GDM1 (cell line): ENCODE measurements around the gene CHST4.
A peak's percentile ranks its signal among the peaks of the same experiment; 100 is the strongest.
"Not testable (repeated sequence)": the region's sequence is repeated elsewhere in the genome, so short reads cannot be mapped to it uniquely, and the experiment has no call there.

Source experiments
- DNase-seq: peaks from one replicate; lab custom pipeline; 2025; lab: John Stamatoyannopoulos, UW

Gene CHST4

DNA sequence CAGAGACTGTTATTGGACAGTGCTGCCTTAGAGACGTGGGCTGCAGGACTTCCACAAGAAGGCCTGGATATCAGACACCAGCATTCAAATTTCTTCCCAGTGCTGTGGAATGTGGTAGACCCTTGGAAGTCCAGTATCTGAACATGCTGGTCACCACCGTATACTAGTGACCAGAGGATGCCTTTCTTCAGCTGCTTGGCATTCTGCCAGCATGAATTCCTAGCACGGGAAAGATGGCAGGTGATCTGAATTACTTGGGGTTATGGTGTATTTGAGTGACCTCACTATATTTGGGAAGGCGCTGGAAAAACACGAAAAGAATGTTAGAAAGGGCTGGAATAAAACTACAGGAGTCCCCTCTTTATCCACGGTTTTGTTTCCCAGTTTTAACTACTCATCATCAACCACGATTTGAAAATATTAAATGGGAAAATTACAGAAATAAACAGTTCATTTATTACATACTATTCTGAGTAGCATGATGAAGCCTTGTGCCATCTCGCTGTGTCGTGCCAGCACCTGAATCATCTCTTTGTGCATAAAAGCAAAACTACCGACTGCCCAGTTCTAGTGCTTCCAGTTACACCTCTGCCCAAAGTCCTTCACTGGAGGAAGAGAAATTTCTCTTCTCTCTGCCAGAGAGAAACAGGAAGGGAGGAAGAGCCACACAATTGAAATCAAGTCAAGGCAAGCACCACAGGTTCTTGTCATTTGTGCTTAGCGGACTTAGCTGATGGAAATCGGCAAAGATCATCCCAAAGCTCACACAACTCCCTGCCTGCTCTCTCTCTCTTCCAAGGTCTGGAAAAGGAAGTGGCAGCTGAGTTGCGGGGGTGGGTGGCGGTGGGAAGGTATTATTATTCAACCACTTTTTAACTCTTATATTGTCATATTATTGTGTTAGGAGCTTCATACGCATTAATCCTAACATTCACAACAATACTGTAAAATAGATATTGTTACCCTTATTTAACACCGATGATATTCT, 1.4 kb upstream of the CHST4 start:
- no peak for DNase-seq

DNA sequence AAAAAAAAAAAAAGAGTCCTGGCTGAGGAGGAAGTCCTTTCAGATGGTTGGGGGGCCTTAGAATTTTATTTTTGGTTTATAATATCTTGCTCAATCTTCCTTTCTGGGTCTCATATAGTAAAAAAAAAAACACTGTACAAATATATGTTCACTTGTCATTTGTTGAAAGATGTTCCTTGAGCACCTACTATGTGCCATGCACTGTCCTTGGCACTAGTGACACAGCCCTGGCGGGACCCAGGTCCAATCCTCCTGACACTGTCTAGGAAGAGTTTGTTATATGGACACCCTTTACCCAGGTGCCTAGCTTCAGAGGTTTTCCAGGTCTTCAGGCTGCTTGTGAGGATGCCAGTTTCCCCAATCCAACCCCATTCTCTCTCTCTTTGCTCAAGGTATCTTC, 2.0 kb downstream of the CHST4 start:
- DNase-seq, result no peak

DNA sequence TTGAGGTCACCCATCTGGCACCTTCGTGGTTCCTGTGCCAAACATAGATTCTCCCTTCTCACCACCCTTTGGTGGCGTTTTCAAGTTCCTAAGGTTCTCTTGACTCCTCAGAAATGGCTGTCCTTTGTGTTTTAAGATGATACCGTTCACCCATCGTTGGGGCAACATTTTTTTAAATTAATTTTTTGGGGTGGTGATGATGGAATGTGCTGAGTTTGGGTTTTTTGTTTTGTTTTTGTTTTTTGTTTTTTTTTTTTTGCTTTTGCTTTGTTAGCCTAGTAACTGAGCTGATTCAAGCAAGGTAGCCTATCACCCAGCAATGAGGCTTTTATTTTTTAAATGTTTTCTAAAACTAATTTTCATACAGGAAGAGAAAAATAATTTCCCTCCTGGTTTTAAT, 2.6 kb downstream of the CHST4 start:
- no peak for DNase-seq

DNA sequence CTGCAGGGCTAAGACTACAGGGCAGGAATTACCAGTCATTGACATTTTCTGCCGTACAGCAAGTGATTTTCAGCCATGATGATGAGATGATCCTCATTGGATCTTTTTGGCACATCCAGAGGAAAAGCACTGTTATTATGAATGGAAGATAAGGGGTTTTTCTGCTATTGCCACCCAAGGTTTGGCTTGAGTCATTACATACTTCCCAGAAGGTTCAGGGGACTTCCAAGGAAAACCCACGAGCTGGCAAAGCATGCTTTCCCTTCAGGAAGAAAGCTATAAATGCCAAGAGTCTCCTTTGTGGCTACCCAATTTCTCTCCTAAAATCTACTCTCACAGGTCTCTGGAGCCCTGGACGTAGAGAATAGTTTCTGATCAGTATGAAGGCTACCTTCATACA, 6.1 kb downstream of the CHST4 start:
- no peak for DNase-seq

DNA sequence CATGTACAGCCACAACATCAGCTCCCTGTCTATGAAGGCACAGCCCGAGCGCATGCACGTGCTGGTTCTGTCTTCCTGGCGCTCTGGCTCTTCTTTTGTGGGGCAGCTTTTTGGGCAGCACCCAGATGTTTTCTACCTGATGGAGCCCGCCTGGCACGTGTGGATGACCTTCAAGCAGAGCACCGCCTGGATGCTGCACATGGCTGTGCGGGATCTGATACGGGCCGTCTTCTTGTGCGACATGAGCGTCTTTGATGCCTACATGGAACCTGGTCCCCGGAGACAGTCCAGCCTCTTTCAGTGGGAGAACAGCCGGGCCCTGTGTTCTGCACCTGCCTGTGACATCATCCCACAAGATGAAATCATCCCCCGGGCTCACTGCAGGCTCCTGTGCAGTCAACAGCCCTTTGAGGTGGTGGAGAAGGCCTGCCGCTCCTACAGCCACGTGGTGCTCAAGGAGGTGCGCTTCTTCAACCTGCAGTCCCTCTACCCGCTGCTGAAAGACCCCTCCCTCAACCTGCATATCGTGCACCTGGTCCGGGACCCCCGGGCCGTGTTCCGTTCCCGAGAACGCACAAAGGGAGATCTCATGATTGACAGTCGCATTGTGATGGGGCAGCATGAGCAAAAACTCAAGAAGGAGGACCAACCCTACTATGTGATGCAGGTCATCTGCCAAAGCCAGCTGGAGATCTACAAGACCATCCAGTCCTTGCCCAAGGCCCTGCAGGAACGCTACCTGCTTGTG, 10.7 kb downstream of the CHST4 start:
- DNase-seq, result no peak

DNA sequence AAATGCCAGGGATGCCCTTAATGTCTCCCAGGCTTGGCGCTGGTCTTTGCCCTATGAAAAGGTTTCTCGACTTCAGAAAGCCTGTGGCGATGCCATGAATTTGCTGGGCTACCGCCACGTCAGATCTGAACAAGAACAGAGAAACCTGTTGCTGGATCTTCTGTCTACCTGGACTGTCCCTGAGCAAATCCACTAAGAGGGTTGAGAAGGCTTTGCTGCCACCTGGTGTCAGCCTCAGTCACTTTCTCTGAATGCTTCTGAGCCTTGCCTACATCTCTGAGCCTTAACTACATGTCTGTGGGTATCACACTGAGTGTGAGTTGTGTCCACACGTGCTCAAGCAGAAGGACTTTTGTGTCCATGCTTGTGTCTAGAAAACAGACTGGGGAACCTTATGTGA, 11.4 kb downstream of the CHST4 start:
- DNase-seq, result no peak

DNA sequence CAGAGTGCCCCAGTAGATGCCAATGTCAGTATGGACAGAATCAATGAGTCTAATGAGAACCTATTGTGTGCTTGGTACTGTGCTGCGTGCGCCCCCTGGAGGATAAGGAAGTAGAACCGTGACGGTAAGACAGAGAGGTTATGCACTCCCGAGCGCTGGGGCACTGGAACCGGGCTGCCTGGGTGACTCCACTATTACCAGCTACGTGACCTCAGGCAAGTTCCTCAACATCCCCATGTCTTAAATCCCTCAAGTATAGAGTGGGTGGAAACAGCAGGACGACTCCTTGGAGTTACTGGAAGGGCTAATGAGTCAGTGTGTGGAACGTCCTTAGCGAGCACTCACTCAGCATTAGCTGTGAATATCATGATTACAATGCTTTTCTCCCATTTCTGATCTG, 16.2 kb downstream of the CHST4 start:
- DNase-seq, result peak; percentile 20

DNA sequence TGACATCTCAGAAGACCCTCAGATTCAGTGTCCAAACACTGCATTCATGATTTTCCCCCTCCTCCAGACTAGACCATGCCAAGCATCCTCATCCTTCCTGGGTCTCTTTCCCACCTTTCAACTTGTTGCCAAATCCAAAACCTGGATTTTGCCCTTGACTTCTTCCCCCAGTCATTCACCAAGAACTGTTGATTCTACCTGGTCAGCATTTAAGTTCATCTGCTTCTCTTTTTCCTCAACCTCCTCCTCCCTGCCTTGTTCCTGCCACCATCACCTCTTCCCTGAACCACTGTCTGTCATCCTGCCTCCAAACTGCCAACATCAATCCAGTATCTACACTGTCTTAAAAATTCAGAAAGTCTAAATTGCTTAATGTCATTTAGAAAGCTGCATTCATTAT, 20.9 kb downstream of the CHST4 start:
- DNase-seq, result no peak

DNA sequence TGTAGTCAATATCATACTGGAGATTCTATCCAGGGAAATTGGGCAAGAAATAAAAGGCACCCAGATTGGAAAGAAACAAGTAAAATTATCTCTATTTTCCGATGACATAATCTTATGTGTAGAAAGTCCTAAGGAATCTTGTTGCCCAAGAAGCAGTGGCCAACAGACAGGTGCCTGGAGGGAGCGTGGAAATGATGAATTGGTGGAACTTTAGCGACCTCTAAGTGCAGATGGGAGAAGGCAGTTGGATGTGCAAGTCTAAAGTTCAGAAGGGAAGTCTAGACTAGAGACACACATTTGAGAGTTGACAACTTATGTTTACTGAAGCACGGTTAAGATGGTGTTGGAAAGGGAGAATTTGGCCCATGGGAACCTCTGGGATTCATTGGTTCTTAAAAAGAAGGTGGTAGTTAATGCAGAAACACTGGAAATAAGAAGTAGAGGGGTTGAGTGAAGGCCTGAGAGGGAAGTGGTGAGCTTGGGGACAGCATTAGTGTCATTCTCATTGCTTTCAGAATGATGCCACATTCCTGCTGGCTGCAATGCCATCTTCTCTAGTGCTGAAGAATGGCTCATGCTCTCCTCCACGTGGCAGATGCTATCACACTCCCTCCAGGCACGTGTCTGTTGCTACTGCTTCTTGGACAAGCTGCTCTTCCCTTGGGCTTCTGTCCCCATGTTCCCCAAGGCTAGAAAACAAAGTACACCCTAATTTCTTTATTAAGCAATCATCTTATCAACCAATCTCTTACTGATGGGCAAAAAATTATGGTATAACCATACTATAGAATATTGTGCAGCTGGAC, 26.7 kb downstream of the CHST4 start:
- no peak for DNase-seq

DNA sequence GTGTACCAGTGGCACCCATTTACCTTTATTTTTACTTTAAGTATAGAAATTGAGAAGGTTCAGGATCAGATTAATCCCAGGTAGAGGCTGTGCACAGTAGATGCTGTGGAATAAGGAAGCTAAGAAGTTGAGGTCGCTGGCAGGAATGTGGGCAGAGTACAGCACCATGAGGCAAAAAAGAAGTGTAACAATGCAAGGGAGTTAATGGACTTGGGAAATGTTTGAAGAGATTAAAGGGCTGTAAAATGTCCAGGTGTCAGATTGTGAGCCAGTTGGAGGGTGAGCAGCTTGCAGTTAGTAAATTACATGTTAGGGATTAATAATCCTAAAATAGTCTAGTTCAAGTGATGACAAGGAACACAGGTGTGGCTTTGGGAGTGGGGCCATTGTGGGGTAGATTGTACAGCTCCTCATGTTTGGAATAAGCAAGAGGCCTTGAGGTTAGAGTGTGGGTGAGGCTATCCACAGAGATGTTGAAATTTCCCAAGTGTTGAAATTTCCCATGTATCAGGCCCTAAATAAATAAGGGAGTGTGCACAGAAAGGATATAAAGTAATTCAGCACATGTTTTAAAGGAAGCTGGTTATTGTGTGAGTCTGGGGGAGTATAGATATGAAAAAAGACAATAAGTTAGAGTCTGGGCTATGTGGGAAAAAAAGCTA, 29.1 kb downstream of the CHST4 start:
- DNase-seq, result no peak

DNA sequence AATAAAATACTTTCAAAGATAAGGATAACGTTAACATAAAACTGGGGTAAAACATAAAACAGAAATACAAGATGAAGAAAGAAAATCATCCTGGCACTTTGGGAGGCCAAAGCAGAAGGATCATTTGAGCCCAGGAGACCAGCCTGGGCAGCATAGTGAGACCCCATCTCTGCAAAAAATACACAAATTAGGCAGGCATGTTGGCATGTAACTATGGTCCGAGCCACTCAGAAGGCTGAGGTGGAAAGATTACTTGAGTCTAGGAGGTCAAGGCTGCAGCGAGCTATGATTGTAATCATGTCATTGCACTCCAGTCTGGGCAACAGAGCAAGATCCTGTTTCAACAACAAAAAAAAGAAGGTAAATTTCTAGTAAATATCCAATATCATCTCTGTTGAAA, 31.1 kb downstream of the CHST4 start:
- no peak for DNase-seq

DNA sequence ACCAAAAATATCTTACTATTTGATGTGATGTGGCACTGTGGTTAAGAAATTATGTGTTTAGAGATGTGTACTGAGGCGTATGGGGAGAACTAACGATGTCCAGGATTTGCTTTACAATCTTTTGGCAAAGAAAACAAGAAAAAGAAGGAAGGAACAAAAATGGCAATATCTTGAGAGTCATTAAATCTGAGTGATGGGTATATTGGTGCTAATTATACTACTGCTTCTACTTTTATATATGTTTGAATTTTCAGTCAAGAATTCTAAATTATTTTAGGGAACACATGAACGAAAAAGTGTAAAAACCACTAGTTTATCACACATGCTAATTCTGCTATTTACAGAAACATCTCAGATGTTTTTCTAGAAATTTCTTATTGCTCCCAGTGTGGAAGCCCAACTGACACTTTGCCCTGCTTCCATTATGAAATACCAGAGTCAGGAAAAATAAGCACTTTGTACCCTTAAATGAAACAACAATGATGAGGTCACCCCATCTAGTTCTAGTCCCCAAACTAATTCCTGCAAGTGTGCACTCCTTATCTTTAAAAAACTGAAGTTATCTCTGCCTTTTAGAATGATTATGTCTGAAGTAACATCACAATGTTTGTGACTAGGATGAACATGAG, 31.8 kb downstream of the CHST4 start:
- no peak for DNase-seq

DNA sequence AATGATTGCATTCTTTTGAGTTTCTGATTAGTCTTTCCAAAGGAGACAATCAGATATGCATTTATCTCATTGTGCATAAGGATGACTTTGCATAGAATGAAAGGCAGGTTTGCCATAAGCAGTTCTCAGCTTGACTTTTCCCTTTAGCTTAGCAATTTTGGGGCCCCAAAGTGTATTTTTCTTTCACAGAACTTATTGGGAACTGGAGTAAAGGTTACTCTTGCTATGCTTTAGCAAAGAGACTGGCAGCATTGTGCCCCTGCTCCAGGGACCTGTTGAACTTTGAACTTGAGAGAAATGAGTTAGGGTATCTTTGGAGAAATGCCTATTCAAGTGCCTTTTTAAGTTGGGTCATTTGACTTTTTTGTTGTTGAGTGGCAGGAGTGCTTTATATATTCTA, 33.6 kb downstream of the CHST4 start:
- DNase-seq, result no peak

DNA sequence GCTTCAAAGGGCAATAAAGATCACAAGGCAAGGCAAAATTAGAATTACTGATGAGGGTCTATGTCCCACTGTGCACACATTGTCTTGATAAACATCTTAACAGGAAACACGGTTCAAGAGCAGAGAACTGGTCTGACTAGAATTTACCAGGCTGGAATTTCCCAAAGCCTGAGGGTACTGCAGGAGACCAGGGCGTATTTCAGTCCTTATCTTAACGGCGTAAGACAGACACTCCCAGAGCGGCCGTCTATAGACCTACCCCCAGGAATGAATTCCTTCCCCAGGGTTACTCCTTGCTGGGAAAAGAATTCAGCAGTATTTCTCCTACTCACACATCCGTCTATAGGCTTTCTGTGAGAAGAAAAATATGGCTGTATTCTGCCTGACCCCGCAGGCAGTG, 35.7 kb downstream of the CHST4 start:
- DNase-seq, result not testable (repeated sequence)

DNA sequence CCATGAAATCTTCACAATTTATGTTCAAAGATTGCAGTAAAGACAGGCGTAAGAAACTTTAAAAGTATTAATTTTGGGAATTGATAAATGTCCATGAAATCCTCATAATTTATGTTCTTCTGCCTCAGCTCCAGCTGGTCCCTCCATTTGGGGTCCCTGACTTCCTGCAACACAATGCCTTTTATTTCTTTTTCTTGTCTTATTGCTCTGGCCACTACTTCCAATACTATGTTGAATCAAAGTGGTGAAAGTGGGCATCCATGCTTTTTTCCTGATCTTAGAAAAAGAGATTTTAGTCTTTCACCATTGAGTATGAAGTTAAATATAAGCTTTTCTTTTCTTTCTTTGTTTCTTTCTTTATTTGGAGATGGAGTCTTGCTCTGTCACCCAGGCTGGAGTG, 36.3 kb downstream of the CHST4 start:
- DNase-seq, result no peak

DNA sequence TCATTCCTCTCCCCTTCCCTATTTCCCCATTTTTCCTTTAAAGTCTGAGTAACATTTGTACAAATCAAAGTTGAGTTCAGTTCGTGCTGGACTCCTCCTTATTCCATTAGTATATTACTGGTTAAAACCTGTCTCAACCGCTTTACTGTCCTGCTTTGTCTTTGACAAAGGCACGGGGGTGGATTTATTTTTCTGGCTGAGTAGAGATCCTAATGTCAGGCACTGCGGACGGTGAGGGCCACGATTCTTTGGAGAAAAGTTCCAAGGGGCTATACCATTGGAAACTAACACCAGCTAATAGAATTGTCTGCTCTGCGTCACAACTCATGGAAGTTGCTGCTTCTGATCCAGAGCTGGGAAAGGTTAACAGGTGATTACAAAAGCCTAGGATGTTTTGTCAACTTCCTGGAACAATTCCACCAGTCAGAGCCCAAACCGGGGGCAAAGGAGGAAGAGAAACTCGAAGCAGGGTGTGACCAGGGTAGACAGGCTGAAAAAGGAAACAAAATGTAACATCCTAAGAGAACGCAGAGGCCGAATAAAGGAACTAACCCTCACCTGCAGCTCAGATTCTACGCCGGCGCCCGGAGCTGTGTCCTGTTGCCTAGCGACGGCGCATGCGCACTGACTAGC, 38.2 kb downstream of the CHST4 start:
- no peak for DNase-seq

DNA sequence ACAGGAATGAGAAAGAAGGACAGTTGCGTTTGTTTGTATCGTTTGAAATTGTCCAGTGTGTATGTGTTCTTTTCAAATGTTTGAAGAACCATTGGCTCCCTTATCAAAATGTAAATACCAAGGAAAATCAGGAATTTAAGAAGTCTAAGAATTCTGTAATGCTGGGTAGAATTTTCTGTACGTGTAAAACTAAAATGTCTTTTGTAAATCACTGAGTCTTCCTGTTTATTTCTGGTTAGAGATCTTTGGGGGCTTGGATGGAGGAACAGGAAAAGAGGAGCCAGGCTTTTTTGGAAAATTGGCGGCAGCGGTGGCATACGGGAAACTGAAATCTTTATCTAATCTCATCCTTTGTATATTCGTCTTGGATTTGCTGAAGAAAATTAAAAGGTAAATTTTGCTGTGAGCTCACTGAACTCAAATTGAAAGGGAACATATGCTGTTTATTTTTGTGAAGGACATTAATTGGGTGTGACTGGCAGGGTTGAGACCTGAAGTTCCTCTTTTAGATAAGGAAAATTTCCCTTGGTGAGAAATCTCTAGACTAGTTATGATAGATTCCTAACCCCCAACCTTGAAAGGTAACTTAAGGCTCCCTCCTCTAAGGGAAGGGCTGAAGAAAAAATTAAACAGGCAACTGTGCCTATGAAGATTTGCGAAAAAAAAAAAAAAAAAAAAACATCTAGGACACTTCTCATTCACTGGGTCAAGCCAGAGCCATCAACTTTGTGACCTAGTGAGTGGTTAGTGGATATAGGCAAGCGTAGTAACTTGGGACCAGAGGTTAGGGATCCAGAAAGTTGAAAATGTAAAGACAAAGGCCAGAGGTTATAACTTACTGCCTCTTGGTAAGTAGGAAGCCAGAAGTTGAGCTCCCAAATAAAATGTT, 39.8 kb downstream of the CHST4 start:
- no peak for DNase-seq

DNA sequence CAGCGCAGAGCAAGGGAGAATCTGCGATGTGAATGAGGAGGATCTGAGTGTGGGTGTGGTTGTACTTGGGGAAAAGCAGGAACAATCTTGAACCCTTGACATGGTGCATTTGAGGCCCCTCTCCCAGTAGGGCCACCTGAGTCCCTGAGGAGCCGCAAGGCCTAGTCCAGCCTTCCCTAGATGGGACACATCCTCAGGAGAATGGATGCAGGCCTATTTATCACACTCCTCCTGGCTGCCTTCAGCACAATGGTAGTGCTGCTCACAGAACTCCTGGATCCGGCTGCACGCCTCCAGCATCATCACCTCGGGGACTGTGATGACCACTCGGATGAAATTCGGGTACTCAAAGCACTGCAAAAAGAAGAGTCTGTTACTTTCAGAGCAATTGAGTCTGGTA, 41.7 kb downstream of the CHST4 start:
- no peak for DNase-seq

DNA sequence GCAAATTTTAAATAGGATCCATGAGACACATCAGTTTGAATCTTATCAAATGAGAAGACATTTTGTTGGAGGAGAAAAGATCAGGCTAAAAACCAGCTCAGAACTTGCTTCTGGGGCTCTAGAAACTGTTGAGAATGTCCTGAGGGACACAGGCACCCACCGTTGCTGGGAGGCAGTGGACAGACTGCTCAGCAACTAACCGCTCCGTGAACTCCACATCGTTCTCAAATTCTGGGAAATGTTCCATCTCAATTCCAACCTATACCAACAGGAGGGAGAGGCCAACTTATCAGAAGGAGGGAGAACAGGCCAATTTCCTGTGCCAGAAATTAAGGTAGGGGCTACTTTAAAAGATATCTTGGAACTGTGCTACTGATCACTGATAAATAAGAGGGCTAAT, 42.3 kb downstream of the CHST4 start:
- DNase-seq, result no peak

DNA sequence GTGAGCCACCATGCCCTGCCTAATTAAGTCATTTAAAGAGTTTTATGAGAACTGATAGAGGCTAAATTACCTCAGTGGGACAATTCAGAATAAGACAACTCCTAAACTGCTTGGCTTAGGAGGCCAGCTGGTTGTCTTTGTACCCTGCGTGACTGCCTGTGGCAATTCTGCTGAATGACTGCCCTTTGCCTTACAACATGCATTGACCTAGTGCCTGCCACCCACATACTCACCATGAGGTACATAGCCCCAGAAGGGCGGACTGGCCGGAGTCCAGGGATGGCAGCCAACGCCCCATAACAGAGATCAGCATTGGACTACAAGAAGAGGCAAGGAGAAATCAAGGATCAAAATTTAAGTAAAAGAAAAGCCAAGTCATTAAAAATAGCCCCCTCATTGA, 43.4 kb downstream of the CHST4 start:
- DNase-seq, result no peak
